Stimulated activated CD4-positive, alpha-beta T cell treated with anti-CD3 and anti-CD28 coated beads, Interleukin-4, amount 100 ng/mL, for 4 hours (primary cell): ENCODE results near the gene SH3BGRL2.
"Not testable (repeated sequence)": the region's sequence is repeated elsewhere in the genome, so short reads cannot be mapped to it uniquely, and the experiment has no call there.

Experiments used
- DNase-seq, 2 experiments: peaks; one replicate each; pipeline ENCODE4 v3.0.0-alpha.2; 2020

Gene SH3BGRL2

GRCh38 chr6:79614326-79615305 is 16.5 kb upstream of the SH3BGRL2 start:
- no peak for DNase-seq

- no peak for DNase-seq
These were observed 13.6 kb upstream of the SH3BGRL2 start for GRCh38 chr6:79617518-79617941.

DNA sequence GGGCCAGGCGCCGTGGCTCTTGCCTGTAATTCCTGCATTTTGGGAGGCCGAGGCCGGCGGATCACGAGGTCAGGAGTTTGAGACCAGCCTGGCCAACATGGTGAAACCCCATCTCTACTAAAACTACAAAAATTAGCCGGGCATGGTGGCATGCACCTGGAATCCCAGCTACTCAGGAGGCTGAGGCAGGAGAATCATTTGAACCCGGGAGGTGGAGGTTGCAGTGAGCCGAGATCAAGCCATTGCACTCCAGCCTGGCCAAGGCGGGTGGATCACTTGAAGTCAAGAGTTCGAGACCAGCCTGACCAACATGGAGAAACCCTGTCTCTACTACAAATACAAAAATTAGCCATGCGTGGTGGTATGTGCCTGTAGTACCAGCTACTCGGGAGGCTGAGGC is 12.7 kb upstream of the SH3BGRL2 start:
- DNase-seq = not testable (repeated sequence)

GRCh38 chr6:79621579-79621978 is 9.6 kb upstream of the SH3BGRL2 start:
- DNase-seq = no peak

- no peak for DNase-seq
These were observed 8.8 kb upstream of the SH3BGRL2 start for GRCh38 chr6:79622364-79622763.

- DNase-seq = no peak
These were observed 8.0 kb upstream of the SH3BGRL2 start for GRCh38 chr6:79623106-79623505.

DNA sequence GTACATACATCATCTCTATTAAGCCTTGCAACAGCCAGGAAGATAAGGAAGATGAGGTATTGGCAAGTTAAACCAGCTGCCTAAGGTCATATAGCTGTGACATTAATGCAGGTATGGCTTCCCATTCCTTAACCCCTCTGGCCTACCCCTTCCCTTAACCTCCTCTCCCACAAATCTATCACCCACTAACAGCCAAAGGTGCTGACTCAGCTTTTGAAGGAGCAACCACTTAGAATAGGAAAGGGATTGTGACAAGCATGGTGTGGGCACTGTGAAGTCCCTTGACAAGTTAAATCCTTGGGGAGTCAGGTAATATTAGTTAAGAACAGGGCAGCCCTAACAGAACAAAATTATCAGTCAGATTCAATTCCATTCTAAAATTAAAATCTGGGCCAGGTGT is 5.4 kb upstream of the SH3BGRL2 start:
- no peak for DNase-seq

DNA sequence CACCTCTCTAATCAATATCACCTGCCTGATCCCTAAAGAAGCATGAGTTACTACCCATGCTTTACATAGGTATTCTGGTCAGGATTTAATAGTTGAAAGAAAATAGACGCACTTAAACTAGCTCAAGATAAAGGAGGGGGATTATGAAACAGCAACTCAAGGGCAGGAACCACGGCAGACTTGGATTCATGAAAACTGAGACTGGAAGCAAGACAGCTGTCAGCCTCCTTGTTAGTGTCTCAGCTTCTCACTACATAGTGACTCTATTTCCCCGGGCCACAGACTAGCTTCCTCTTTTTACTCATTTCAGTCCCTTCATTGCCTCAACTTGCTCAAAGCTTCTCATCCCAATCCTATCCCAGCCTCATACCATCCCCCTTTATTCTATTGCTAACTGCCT is 4.3 kb upstream of the SH3BGRL2 start:
- DNase-seq = no peak

GRCh38 chr6:79627422-79627821 is 3.7 kb upstream of the SH3BGRL2 start:
- no peak for DNase-seq

DNA sequence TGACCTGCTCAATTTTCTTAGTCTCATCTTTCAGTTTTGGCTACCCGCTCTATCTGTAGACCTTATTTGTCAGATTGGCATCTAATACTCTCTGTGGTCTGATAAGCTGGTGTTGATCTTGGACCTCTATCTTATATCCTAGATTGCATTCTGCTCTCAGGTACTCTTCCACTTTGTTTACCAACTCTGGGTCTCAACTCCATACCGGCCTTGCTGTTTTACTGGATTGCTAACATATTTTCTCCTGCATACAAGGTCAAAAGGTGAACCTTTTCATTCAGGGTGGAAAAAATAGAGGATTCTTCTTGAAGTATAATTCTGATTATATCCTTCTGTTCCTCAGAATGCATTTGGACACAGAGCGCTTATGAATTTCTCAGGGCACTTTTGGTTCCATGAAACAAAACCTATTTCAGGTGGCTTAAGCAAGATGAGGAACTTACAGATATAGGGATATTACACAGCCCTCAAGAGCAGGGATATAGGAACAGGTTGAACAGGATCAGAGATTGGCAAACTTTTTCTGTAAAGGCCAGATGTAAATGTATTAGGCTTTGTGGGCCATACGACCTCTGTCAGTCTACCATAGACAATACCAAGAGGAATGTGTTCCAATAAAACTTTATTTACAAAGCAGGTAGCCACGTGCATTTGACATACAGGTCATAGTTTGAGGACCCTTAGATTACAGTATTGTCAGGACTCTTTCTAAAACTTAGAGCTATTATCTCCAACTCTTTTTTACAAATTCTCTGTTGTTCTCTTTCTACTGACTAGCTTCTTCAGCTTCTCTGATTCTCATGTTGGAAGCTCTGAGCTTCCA is 2.5 kb upstream of the SH3BGRL2 start:
- no peak for DNase-seq

- DNase-seq = no peak
These were observed 698 bp upstream of the SH3BGRL2 start for GRCh38 chr6:79630380-79630882.

DNA sequence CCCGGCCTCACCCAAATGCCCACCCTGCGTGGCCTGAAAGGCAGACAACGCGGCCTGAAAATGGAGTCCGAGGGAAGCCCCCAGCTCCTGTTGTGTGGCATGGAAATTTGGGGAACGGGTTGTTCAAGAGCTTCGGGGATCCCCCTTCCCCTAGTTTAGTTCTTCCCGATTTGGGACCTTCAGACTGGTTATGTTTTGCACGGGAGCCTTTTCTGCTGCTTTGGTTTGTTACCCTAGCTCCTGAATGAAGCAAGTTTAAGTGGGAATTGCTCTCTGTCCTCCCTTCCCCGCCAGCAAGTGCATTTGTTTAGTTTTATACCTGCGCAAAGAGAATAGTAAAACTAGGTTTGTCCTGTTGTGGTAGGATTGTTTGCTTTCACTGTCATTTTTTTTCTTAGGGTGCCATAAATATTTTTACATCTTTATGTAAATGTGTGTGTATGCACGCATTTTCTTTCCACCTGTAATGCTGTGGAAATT is 604 bp downstream of the SH3BGRL2 start:
- no peak for DNase-seq

- DNase-seq = no peak
These were observed 1.5 kb downstream of the SH3BGRL2 start for GRCh38 chr6:79632580-79632979.

DNA sequence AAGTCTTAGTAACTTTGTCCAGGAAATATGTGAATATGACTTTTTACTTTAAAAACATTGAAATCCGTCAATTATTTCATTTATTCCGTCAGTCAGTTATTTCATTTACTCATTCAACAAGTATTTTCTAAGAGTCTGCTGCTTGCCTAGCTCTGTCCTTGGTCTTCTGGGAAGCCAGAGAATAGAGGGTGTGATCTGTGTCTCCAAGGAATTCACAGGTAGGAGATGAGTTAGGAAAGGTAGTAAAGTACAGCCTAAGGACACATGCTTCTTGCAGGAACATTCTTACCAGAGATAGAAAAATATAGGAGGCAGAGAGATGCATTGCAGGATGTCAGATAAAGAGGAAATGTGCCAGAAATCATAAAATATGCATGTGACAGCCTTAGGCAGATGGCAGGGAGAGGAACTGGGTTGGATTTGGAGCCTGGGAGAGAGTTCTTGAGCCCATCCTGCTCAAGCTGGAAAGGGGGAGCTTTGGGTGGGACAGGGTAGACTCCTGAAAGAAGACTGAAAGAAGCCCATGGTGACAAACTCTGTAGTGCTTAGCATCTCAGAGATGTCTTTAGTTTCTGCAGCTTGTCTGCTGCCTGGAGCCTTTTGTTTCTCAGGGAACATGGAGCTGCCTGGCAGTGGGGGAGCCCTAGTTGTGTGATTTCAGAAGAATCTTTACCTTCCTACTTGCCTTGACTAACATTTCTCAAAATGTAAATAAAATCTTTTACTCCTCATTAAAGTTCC is 3.5 kb downstream of the SH3BGRL2 start:
- no peak for DNase-seq

GRCh38 chr6:79635232-79635543 is 4.1 kb downstream of the SH3BGRL2 start:
- DNase-seq = no peak

DNA sequence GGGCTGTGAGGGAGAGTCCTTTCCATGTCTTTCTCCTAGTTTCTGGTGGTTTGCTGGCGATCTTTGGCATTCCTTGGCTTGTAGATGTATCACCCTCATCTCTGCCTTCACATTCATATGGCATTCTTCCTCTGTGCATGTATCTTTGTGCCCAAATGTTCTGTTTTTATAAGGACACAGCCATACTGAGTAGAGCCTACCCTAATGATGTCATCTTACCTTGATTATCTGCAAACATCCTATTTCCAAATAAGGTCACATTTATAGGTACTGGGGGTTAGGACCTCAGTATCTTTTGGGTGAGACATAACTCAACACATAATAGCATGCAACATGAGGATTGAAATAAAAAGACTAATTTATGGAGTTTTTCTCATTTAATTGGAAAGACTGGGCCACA is 5.5 kb downstream of the SH3BGRL2 start:
- no peak for DNase-seq

DNA sequence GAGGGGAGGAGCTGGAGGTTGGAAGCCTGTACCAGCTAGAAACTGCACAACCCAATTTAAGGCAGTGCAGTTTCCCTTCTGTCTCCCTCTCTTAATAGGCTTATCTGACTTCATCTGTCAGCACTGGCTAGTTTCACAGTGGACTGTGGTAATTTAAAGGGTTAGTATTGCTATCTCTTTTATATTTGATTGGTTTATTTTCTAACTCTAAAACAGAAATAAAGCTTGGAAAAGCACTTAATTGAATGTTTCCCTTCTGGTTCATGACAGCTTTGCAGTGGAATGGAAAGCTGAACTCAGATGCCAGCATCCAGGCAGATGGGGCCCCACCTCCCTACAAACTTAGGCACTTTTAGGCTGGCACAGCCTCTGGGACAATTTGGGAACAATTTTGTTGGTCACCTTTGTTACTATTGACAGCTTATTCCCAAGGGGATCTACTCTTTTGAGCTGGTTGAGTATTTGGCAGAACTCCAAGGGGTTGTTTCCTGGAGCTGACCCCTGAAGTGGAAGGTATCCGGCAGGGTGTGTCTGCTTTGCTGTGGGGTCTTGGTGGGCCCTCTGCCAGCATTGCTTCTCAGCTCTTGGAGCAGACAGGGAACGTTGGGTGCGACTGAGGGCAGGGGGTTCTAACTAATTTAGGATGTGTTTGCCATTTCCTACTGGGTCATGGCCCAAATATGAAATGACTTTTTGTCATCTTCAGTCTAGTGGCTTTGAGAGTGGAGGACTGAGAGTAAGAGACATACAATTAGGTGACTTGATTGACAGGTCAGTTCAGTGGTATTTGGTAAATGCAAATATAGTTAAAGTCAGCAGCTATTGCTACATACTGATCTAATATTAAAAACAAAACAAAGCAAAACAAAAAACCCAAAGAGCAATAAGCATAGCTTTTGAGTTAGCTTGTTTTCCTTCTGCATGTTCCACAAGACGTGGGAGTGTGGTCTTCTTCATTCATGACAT is 9.3 kb downstream of the SH3BGRL2 start:
- no peak for DNase-seq

GRCh38 chr6:79646006-79646405 is 14.9 kb downstream of the SH3BGRL2 start:
- DNase-seq = no peak

GRCh38 chr6:79646561-79646960 is 15.4 kb downstream of the SH3BGRL2 start:
- no peak for DNase-seq

GRCh38 chr6:79647741-79648140 is 16.6 kb downstream of the SH3BGRL2 start:
- no peak for DNase-seq

DNA sequence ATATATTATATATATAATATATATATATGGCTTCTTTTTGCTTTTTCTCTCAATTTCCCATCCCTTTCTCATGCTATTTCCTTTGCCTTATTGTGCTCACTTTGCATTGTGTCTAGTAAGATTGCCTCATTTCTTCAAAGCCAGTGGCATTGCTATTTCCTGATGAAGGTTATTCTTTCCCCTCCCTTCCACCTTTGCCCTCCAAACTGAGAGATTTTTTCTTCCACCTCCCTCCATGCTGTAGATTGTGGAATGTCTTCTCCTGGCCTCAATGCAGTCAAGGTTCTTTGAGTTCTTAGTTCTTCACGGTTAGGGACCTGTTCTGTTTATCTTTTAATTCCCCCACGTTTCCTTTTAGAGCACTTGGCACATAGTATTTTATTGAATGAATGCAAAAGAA is 17.2 kb downstream of the SH3BGRL2 start:
- no peak for DNase-seq

GRCh38 chr6:79649016-79649415 is 17.9 kb downstream of the SH3BGRL2 start:
- DNase-seq = no peak
